ENCODE data around the gene NUP205. TPM values are rescaled to one million over a fixed set of nuclear protein-coding genes. Genes with fewer than 3 reads are reported as not detected.

NUP205 gene
- total RNA-seq, 1 experiment from 2014 or later, result 91.0 TPM

GRCh38 chr7:135560631-135561030 lies 2.9 kb downstream of the NUP205 start:
- intact Hi-C loops (cut with micrococcal nuclease), result no loop called here

DNA sequence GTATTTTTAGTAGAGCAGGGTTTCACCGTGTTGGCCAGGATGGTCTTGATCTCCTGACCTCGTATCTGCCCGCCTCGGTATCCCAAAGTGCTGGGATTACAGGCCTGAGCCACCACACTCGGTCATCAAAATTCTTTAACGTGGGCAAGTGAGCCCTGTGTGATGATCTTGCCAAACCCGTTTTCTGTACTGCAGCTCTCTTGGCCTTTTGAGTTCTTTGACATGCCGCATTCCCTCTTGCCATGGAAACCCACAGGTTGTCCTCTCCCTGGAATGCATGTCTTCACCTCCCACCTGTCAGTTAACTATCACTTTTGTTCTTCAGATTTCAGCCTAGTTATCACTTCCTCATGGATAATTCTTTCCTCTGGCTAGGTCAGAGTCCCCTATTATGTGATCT lies 5.0 kb downstream of the NUP205 start:
- Histone ChIP-seq H3K9ac (ENCODE audit: low read length) (no peak overlapping the region), H3K27ac (ENCODE audit: low read depth, low read length) (no peak overlapping the region), H3K4me3 (replicated peaks in 1 of 2; ENCODE audit: low read depth in 1 of 2, low read length in 2 of 2) (no peak overlapping the region), H3K4me2 (ENCODE audit: low read length) (no peak overlapping the region), H3K36me3 (ENCODE audit: control insufficient read depth in 1 of 2, insufficient read depth in 2 of 2, low read length in 2 of 2) (peaks cover 0 to 6% of the 10 kb centered on the region in 2 experiments; a peak in 1 of 4 replicates), H3K79me2 (ENCODE audit: insufficient read depth, low read length) (peaks cover 99% of the 10 kb centered on the region), H2AFZ (ENCODE audit: low read depth, low read length, poor library complexity, severe bottlenecking) (no peak overlapping the region), H4K20me1 (ENCODE audit: insufficient read depth) (peaks cover 4% of the 10 kb centered on the region; the same call in 1 of the 2 replicates), H3K4me1 (ENCODE audit: control insufficient read depth in 1 of 2, insufficient read depth in 2 of 2, low read length in 2 of 2) (peaks cover 7 to 25% of the 10 kb centered on the region in 2 experiments; a peak in 3 of 4 replicates), H3K9me2 (ENCODE audit: insufficient read depth) (no peaks in the 10 kb centered on the region), H3K27me3 (ENCODE audit: insufficient read depth, low read length) (no peaks in the 10 kb centered on the region), H3K9me3 (ENCODE audit: control insufficient read depth in 1 of 2, insufficient read depth in 1 of 2, low read depth in 1 of 2, low read length in 2 of 2) (no peaks in the 10 kb centered on the region)
- ATAC-seq, result no peak
- ChIA-PET CTCF (no interaction called here), POLR2A (interaction anchor here (0.5 kb wide), 1 partner anchor 59 kb away, joined by 3 read pairs; no protein-coding TSS in a partner anchor), RAD21 (ENCODE audit: low non-redundant PET in 1 of 2, low total read pairs in 2 of 2, uncharacterized antibody in 2 of 2, unreplicated experiment in 2 of 2) (no interaction called here)
- intact Hi-C loops (cut with micrococcal nuclease), result no loop called here
- DNase-seq (ENCODE audit: low read depth, low spot score), result no peak
- no TSS peak for BruUV-seq (replicated peaks)
- TF ChIP-seq SRF (IDR thresholded peaks at IDR 0.05; ENCODE audit: low read depth) (no peak), CEBPB (IDR thresholded peaks at IDR 0.05; ENCODE audit: low read depth) (no peak), YY1 (IDR thresholded peaks at IDR 0.05; ENCODE audit: extremely low read depth, insufficient replicate concordance, low read depth, low read length) (no peak), SIN3A (IDR thresholded peaks at IDR 0.05; ENCODE audit: low read depth) (no peak), SP1 (IDR thresholded peaks at IDR 0.05; ENCODE audit: low read depth) (no peak), RAD21 (IDR thresholded peaks at IDR 0.05; ENCODE audit: low read depth) (no peak), ELF1 (IDR thresholded peaks at IDR 0.05; ENCODE audit: borderline replicate concordance, low read depth) (no peak), POLR2A (IDR thresholded peaks at IDR 0.05; ENCODE audit: borderline replicate concordance, extremely low read depth, insufficient read depth, insufficient read length) (no peak), FOSL1 (IDR thresholded peaks at IDR 0.05; ENCODE audit: low read depth) (no peak), EGR1 (IDR thresholded peaks at IDR 0.05; ENCODE audit: low read depth) (no peak), TCF7L2 (IDR thresholded peaks at IDR 0.05; ENCODE audit: borderline replicate concordance, extremely low read depth, insufficient read depth, insufficient read length) (no peak)
- TF ChIP-seq, protein P1, sequence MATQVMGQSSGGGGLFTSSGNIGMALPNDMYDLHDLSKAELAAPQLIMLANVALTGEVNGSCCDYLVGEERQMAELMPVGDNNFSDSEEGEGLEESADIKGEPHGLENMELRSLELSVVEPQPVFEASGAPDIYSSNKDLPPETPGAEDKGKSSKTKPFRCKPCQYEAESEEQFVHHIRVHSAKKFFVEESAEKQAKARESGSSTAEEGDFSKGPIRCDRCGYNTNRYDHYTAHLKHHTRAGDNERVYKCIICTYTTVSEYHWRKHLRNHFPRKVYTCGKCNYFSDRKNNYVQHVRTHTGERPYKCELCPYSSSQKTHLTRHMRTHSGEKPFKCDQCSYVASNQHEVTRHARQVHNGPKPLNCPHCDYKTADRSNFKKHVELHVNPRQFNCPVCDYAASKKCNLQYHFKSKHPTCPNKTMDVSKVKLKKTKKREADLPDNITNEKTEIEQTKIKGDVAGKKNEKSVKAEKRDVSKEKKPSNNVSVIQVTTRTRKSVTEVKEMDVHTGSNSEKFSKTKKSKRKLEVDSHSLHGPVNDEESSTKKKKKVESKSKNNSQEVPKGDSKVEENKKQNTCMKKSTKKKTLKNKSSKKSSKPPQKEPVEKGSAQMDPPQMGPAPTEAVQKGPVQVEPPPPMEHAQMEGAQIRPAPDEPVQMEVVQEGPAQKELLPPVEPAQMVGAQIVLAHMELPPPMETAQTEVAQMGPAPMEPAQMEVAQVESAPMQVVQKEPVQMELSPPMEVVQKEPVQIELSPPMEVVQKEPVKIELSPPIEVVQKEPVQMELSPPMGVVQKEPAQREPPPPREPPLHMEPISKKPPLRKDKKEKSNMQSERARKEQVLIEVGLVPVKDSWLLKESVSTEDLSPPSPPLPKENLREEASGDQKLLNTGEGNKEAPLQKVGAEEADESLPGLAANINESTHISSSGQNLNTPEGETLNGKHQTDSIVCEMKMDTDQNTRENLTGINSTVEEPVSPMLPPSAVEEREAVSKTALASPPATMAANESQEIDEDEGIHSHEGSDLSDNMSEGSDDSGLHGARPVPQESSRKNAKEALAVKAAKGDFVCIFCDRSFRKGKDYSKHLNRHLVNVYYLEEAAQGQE (IDR thresholded peaks at IDR 0.05; ENCODE audit: low read depth), result no peak

More at GRCh38 chr7:135560631-135561030, 2.9 kb downstream of the NUP205 start:
- ChIA-PET POLR2A (no interaction called here), RAD21 (ENCODE audit: low non-redundant PET in 1 of 2, low total read pairs in 2 of 2, uncharacterized antibody in 2 of 2, unreplicated experiment in 2 of 2) (no interaction called here), CTCF (no interaction called here)
- H3K9me2 ChIP-seq (ENCODE audit: insufficient read depth), result no peaks in the 10 kb centered on the region
- H3K27me3 ChIP-seq (ENCODE audit: insufficient read depth, low read length), result no peaks in the 10 kb centered on the region
- TF ChIP-seq ZBTB33 (IDR thresholded peaks at IDR 0.05; ENCODE audit: extremely low read depth, insufficient replicate concordance, low read length) (no peak), SP1 (IDR thresholded peaks at IDR 0.05; ENCODE audit: low read depth) (no peak), POLR2A (IDR thresholded peaks at IDR 0.05; ENCODE audit: borderline replicate concordance, extremely low read depth, insufficient read depth, insufficient read length) (no peak)
- no peak overlapping the region for H2AFZ ChIP-seq (ENCODE audit: low read depth, low read length, poor library complexity, severe bottlenecking)
- H3K4me2 ChIP-seq (ENCODE audit: low read length), result no peak overlapping the region
- peaks cover 0 to 6% of the 10 kb centered on the region in 2 experiments; a peak in 1 of 4 replicates for H3K36me3 ChIP-seq (ENCODE audit: control insufficient read depth in 1 of 2, insufficient read depth in 2 of 2, low read length in 2 of 2)
- H3K9me3 ChIP-seq (ENCODE audit: control insufficient read depth in 1 of 2, insufficient read depth in 1 of 2, low read depth in 1 of 2, low read length in 2 of 2), result no peaks in the 10 kb centered on the region
- no peak overlapping the region for H3K27ac ChIP-seq (ENCODE audit: low read depth, low read length)
- peaks cover 7 to 25% of the 10 kb centered on the region in 2 experiments; a peak in 3 of 4 replicates for H3K4me1 ChIP-seq (ENCODE audit: control insufficient read depth in 1 of 2, insufficient read depth in 2 of 2, low read length in 2 of 2)
- ATAC-seq, result no peak
- no TSS peak for BruUV-seq (replicated peaks)
- H4K20me1 ChIP-seq (ENCODE audit: insufficient read depth), result peaks cover 1% of the 10 kb centered on the region; the same call in 1 of the 2 replicates
- peaks cover 79% of the 10 kb centered on the region for H3K79me2 ChIP-seq (ENCODE audit: insufficient read depth, low read length)
- no peak overlapping the region for H3K9ac ChIP-seq (ENCODE audit: low read length)
- no peak for DNase-seq (ENCODE audit: low read depth, low spot score)
- no peak overlapping the region for H3K4me3 ChIP-seq (replicated peaks in 1 of 2; ENCODE audit: low read depth in 1 of 2, low read length in 2 of 2)
